Neural crest cell (in vitro differentiated cells): ENCODE results near the gene LMAN2. TPM values are rescaled to one million over a fixed set of nuclear protein-coding genes. Genes with fewer than 3 reads are reported as not detected.

Experiments
- DNase-seq: peaks from one replicate; pipeline ENCODE4 v3.0.0; 2021; ENCODE audit warnings: low read depth, mixed read lengths, low spot score
- H3K27ac Mint-ChIP-seq: one replicate; pipeline ENCODE4 v1.8.0; 2021; ENCODE audit warnings: mild to moderate bottlenecking, mixed read lengths; ENCODE audit not compliant: unreplicated experiment
- H3K27me3 Mint-ChIP-seq: 2 replicates; pipeline ENCODE4 v1.8.0; 2021; ENCODE audit warnings: low read depth, mild to moderate bottlenecking, mixed read lengths
- H3K36me3 Mint-ChIP-seq: 2 replicates; pipeline ENCODE4 v1.8.0; 2021; ENCODE audit warnings: low read depth, mild to moderate bottlenecking, mixed read lengths
- H3K4me1 Mint-ChIP-seq: 2 replicates; pipeline ENCODE4 v1.8.0; 2021; ENCODE audit warnings: mixed read lengths
- H3K4me3 Mint-ChIP-seq: one replicate; pipeline ENCODE4 v1.8.0; 2021; ENCODE audit warnings: mild to moderate bottlenecking, mixed read lengths
- H3K9me3 Mint-ChIP-seq: 2 replicates; pipeline ENCODE4 v1.8.0; 2021; ENCODE audit warnings: mixed read lengths
- total RNA-seq: library from RNA; stranded (reverse); gene quantifications from 2 replicates; pipeline ENCODE4 v1.2.1, GENCODE V29; 2021
- TF ChIP-seq, protein P1 (sequence below): fragments of 200-600 bp; sonication (generic); conservative IDR thresholded peaks from 2 replicates; pipeline ENCODE4 v1.5.0; 2021; ENCODE audit warnings: antibody characterized with exemption, mild to moderate bottlenecking

Gene LMAN2
- total RNA-seq, 1 donor from 2014 or later, result 80.5 TPM

GRCh38 chr5:177311392-177311722 lies 40.1 kb downstream of the LMAN2 start:
- Mint-ChIP-seq H3K4me1 (peaks cover 29% of the 10 kb centered on the region), H3K36me3 (peaks cover 9% of the 10 kb centered on the region), H3K27ac (peak overlapping the region; percentile 88), H3K27me3 (peaks cover 3% of the 10 kb centered on the region), H3K4me3 (peak overlapping the region; percentile 89), H3K9me3 (no peaks in the 10 kb centered on the region)
- TF ChIP-seq, protein P1, sequence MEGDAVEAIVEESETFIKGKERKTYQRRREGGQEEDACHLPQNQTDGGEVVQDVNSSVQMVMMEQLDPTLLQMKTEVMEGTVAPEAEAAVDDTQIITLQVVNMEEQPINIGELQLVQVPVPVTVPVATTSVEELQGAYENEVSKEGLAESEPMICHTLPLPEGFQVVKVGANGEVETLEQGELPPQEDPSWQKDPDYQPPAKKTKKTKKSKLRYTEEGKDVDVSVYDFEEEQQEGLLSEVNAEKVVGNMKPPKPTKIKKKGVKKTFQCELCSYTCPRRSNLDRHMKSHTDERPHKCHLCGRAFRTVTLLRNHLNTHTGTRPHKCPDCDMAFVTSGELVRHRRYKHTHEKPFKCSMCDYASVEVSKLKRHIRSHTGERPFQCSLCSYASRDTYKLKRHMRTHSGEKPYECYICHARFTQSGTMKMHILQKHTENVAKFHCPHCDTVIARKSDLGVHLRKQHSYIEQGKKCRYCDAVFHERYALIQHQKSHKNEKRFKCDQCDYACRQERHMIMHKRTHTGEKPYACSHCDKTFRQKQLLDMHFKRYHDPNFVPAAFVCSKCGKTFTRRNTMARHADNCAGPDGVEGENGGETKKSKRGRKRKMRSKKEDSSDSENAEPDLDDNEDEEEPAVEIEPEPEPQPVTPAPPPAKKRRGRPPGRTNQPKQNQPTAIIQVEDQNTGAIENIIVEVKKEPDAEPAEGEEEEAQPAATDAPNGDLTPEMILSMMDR, result no peak
- DNase-seq, result no peak

DNA sequence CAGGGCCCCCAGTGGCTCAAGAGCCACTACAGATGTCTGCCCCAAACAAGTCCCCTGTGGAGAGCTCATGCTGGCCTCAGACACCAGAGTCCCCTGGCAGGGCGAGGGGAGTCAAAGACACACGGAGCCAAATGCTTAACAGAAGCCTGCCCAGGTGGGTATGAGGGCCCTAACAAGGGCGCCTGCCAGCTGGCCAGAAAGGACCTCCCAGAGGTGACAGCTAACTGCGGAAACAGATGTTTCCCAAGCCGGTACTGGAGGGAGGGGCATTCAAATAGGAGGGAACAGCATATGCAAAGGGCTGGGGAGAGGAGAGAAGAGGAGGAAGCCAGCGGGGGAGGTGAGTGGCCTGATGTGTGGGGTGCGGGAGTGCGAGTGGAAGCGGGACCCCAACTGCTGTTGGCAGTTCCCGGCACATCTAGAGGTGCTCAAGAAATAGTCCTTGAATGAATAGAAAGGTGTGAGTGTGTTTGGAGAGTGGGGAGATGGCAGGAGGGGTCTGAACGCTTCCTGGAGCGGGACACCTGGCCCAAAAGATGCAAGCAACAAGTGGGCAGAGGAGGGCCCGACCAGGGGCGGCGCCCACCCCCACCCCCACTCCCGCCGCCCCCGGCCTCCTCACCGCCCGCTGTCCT lies 40.6 kb downstream of the LMAN2 start:
- no peaks in the 10 kb centered on the region for H3K9me3 Mint-ChIP-seq
- peaks cover 11% of the 10 kb centered on the region for H3K36me3 Mint-ChIP-seq
- no peak for DNase-seq
- peak overlapping the region; percentile 89 for H3K4me3 Mint-ChIP-seq
- peak overlapping the region; percentile 25 for H3K27ac Mint-ChIP-seq
- peaks cover 33% of the 10 kb centered on the region for H3K4me1 Mint-ChIP-seq
- peaks cover 6% of the 10 kb centered on the region for H3K27me3 Mint-ChIP-seq
- TF ChIP-seq, protein P1, result no peak

DNA sequence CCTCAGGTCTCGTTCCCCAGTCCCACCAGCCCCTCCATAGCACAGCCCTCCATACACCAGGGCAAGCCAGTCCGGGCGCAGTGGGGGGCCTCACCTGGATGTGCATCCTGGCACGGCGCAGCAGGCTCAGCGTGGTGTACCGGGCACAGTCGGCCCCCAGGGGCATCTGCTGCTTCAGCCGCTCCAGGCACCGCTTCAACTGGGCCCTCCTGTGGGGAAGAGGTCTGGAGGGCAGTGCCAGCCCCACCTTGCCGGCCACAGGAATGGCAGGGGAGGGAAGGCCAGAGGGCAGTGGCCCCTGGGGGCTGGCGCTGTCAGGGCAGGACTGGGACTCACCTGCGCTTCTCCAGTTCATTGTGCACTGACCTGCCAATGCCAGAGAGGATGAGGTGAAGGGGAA lies 41.1 kb downstream of the LMAN2 start:
- no peak overlapping the region for H3K27ac Mint-ChIP-seq
- H3K27me3 Mint-ChIP-seq, result peaks cover 6% of the 10 kb centered on the region
- TF ChIP-seq, protein P1, result no peak
- peak overlapping the region; percentile 94 for H3K4me3 Mint-ChIP-seq
- H3K36me3 Mint-ChIP-seq, result peaks cover 12% of the 10 kb centered on the region
- DNase-seq, result no peak
- no peaks in the 10 kb centered on the region for H3K9me3 Mint-ChIP-seq
- peaks cover 39% of the 10 kb centered on the region for H3K4me1 Mint-ChIP-seq

- peak overlapping the region; percentile 94 for H3K4me3 Mint-ChIP-seq
- H3K9me3 Mint-ChIP-seq, result no peaks in the 10 kb centered on the region
- peaks cover 12% of the 10 kb centered on the region for H3K36me3 Mint-ChIP-seq
- H3K27me3 Mint-ChIP-seq, result peaks cover 6% of the 10 kb centered on the region
- H3K27ac Mint-ChIP-seq, result peak overlapping the region; percentile 50
- TF ChIP-seq, protein P1, result peak; percentile 89
- peak; percentile 61 for DNase-seq
- H3K4me1 Mint-ChIP-seq, result peaks cover 46% of the 10 kb centered on the region
Measured at GRCh38 chr5:177309351-177310191, 41.9 kb downstream of the LMAN2 start.

DNA sequence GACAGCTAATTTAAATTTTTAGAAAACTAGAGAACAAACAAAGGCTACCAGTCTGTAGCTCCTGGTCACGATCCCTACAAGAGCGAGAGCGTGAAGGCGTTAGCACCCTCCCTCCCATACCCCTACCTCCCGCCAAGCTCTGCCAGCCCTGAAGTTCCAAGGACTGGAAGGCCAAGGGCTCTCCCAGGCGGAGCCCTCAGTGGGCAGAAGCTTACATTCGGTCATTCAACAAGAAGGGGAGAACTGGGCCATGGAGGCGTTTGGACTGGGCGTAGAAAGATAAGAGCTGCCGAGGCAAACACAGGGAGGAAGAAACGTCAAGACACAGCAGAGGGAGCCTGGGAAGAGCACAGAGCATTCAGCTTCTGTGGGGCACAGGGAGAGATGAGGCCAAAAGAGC lies 42.7 kb downstream of the LMAN2 start:
- peak overlapping the region; percentile 94 for H3K4me3 Mint-ChIP-seq
- peaks cover 52% of the 10 kb centered on the region for H3K4me1 Mint-ChIP-seq
- peaks cover 12% of the 10 kb centered on the region for H3K36me3 Mint-ChIP-seq
- H3K27ac Mint-ChIP-seq, result no peak overlapping the region
- peaks cover 10% of the 10 kb centered on the region for H3K27me3 Mint-ChIP-seq
- H3K9me3 Mint-ChIP-seq, result no peaks in the 10 kb centered on the region
- DNase-seq, result no peak
- TF ChIP-seq, protein P1, result no peak
